ENCODE data around the gene TRIM43B.
"Not testable (repeated sequence)": the region's sequence is repeated elsewhere in the genome, so short reads cannot be mapped to it uniquely, and the experiment has no call there.

TRIM43B gene

DNA sequence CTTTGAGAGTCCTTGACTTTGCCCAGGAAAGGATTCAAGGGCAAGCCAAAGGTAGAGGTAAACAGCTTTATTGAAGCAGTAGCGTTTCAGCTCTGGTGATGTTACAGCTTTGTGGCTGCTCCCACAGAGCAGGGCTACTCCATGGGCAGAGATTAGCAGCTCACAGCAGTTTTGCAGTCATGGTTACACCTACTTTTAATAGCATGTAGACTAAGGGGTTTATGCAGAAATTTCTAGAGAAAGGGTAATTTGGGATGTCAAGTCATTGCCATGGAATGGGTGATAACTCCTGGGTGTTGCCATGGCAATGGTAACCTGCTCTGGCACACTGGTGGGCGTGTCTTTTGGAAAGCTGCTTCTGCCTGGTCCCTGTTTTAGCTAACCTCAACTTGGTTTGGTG lies 18.0 kb downstream of the TRIM43B start:
- in situ Hi-C loops (cut with MboI; ENCODE audit: low sequenced_read_pairs); H3K4me3 ChIP-seq; DNase-seq (ENCODE audit: low spot score in 2 of 2); H3K4me1 ChIP-seq; H3K36me3 ChIP-seq (replicated peaks); H3K27me3 ChIP-seq (ENCODE audit: low read depth); H3K9me3 ChIP-seq: not testable (repeated sequence)

- H3K4me3 ChIP-seq; H3K36me3 ChIP-seq (replicated peaks); H3K27me3 ChIP-seq (ENCODE audit: low read depth); in situ Hi-C loops (cut with MboI; ENCODE audit: low sequenced_read_pairs); H3K4me1 ChIP-seq; H3K9me3 ChIP-seq; DNase-seq (ENCODE audit: low spot score in 2 of 2): not testable (repeated sequence)
Observed at GRCh38 chr2:95463292-95463691, 21.3 kb downstream of the TRIM43B start.

DNA sequence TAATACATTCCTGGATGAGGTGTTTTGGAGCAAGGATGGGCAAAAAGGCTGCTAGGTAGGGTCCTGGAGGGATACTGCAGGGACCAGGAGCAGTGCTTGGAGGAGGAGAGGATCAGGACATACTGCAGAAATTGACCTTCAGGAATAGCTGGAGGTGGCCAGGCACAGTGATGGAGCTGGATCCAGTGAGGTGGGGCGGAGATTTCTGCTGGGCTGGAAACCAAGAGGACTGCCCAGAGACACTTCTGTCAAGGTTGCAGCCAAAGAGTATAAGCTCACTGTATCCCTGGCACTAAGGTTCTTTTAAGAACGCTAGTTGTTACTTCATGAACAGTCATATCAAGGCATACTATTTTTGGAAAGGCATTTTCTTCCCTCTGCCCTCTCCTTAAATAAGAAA lies 39.2 kb downstream of the TRIM43B start:
- H3K4me3 ChIP-seq; H3K9me3 ChIP-seq; in situ Hi-C loops (cut with MboI; ENCODE audit: low sequenced_read_pairs); H3K4me1 ChIP-seq; DNase-seq (ENCODE audit: low spot score in 2 of 2); H3K27me3 ChIP-seq (ENCODE audit: low read depth); H3K36me3 ChIP-seq (replicated peaks): not testable (repeated sequence)

DNA sequence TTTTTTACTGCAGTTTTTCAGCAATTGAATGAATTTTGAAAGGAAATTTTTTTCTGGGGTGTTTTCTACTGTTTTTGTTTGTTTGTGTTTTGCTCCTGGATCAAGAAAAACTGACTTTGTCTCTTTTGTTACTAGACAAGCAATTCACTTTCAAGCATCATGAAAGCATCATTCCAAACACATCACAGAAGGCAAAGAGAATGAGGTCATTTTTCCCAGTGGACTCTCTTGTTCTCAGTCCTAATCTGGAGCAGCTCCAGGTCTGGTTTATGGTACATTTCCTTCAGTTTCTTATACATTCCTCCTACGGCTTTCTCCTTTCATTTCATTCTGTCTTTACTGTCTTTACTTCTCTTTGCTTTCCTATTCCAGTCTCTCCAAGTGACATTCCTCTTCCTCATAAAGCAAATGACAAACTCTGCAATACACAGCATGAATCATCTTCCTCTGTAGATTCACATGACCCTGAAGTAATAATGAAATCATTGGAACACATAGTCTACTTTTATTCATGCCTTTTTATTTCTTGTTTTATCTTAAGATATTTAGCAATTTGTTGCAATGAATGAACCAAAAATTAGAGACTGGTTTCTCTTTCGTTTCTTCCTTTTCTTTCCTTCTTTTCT lies 42.0 kb downstream of the TRIM43B start:
- in situ Hi-C loops (cut with MboI; ENCODE audit: low sequenced_read_pairs); H3K9me3 ChIP-seq; H3K36me3 ChIP-seq (replicated peaks); DNase-seq (ENCODE audit: low spot score in 2 of 2); H3K4me1 ChIP-seq; H3K27me3 ChIP-seq (ENCODE audit: low read depth); H3K4me3 ChIP-seq: not testable (repeated sequence)

- H3K27me3 ChIP-seq (ENCODE audit: low read depth); H3K4me1 ChIP-seq; DNase-seq (ENCODE audit: low spot score in 2 of 2); H3K4me3 ChIP-seq; H3K36me3 ChIP-seq (replicated peaks); H3K9me3 ChIP-seq; in situ Hi-C loops (cut with MboI; ENCODE audit: low sequenced_read_pairs): not testable (repeated sequence)
Observed at GRCh38 chr2:95435872-95436209, 48.7 kb downstream of the TRIM43B start.

DNA sequence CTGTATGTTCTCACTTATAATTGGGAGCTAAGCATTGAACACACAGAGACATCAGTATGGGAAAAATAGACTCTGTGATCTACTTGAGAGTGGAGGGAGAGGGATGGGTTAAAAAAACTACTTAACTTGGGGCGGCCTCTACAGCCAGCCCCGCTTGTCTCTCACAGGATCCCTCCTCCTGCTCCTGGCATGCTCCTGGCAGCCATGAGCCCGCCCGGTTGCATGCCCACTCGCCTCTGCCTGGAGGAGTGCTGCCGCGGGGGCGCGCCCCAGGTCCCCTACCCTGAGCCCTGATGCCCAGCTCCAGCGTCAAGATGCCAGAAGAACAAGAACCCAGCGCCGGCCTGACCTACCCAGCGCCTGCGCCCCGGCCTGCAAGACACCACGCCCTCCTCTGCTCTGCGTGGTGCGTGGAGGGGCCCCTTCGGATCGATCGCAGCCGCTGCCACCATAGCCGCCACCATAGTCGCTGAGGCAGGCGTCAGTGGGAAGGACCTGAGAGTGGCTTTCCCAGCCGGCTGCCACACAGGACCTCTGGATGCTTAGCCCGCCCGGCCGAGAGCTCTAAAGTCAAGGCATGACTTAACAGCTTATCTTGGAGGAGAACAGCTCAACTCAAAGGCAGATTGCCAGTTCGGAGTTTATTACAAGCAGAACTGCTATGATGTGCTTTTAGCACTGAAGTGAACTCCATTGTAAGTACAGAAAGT lies 49.2 kb downstream of the TRIM43B start:
- H3K9me3 ChIP-seq; H3K4me3 ChIP-seq; H3K36me3 ChIP-seq (replicated peaks); DNase-seq (ENCODE audit: low spot score in 2 of 2); H3K4me1 ChIP-seq; H3K27me3 ChIP-seq (ENCODE audit: low read depth); in situ Hi-C loops (cut with MboI; ENCODE audit: low sequenced_read_pairs): not testable (repeated sequence)

- H3K9me3 ChIP-seq; DNase-seq (ENCODE audit: low spot score in 2 of 2); H3K27me3 ChIP-seq (ENCODE audit: low read depth); H3K36me3 ChIP-seq (replicated peaks); H3K4me1 ChIP-seq; H3K4me3 ChIP-seq; in situ Hi-C loops (cut with MboI; ENCODE audit: low sequenced_read_pairs): not testable (repeated sequence)
Observed at GRCh38 chr2:95434507-95435076, 50.0 kb downstream of the TRIM43B start.

- H3K4me3 ChIP-seq; H3K27me3 ChIP-seq (ENCODE audit: low read depth); DNase-seq (ENCODE audit: low spot score in 2 of 2); H3K9me3 ChIP-seq; in situ Hi-C loops (cut with MboI; ENCODE audit: low sequenced_read_pairs); H3K4me1 ChIP-seq; H3K36me3 ChIP-seq (replicated peaks): not testable (repeated sequence)
Observed at GRCh38 chr2:95433973-95434372, 50.6 kb downstream of the TRIM43B start.

DNA sequence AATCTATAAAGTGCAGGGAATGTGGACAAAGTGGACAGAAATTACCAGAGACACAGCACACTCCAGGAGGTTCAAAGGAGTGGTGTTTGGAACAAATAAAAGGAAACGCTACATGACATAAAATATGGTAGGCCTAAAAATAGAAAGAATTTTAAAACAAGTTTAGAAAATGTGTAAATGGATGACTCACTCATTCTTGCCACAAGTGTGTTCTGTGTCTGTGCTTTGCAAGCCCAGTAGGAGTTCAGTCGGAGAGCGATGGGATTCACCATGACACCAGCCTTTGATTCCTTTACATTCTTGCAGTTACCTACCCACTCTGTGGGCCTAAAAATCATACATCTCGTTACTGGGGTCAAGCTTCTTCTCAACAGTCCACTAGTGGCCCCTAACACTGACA lies 51.2 kb downstream of the TRIM43B start:
- DNase-seq (ENCODE audit: low spot score in 2 of 2); H3K4me3 ChIP-seq; in situ Hi-C loops (cut with MboI; ENCODE audit: low sequenced_read_pairs): not testable (repeated sequence)

GRCh38 chr2:95429748-95430467 lies 54.6 kb downstream of the TRIM43B start:
- DNase-seq (ENCODE audit: low spot score in 2 of 2); in situ Hi-C loops (cut with MboI; ENCODE audit: low sequenced_read_pairs); H3K4me3 ChIP-seq; H3K9me3 ChIP-seq; H3K27me3 ChIP-seq (ENCODE audit: low read depth); H3K4me1 ChIP-seq; H3K36me3 ChIP-seq (replicated peaks): not testable (repeated sequence)

More for the DNA sequence above, 51.2 kb downstream of the TRIM43B start:
- not testable (repeated sequence) for H3K27me3 ChIP-seq (ENCODE audit: low read depth); H3K4me1 ChIP-seq; H3K9me3 ChIP-seq; H3K36me3 ChIP-seq (replicated peaks)

DNA sequence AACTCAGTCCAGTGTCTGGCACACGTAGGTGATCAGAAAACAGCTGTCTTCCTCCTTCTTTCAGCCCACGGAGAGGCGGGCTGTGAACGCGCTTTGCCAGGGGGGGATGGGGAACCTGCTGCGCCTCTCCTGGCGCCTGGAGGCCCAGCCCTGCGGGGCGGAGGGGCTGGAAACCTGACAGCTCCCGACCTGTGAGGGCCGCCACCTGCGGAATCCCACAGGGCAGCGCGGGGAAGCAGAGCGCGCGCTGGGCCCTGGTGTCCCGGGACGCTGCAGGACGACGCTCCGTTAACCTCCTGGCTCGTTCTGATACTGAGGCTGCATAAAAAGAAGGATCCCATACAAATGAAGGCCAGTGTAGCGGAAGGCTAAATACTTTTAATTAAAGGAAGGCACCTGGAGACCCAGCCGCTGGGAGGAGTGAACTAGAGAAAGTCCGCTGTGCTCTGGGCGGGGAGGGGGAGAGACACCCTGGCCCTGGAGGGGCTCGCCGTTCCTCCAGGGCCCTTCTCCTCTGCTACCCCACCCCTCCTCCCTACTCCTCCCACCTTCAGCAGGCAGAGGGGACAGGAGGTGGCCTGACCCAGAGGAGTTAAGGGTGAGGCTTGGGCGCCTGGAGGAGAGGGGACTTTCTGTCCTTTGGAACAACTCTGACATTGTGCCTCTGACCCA lies 57.2 kb downstream of the TRIM43B start:
- H3K4me3 ChIP-seq; DNase-seq (ENCODE audit: low spot score in 2 of 2); H3K4me1 ChIP-seq; in situ Hi-C loops (cut with MboI; ENCODE audit: low sequenced_read_pairs); H3K27me3 ChIP-seq (ENCODE audit: low read depth); H3K9me3 ChIP-seq; H3K36me3 ChIP-seq (replicated peaks): not testable (repeated sequence)

All from HAP-1 (cell line).